Measurements from ENCODE around the gene ITGAE.

The ITGAE gene

DNA sequence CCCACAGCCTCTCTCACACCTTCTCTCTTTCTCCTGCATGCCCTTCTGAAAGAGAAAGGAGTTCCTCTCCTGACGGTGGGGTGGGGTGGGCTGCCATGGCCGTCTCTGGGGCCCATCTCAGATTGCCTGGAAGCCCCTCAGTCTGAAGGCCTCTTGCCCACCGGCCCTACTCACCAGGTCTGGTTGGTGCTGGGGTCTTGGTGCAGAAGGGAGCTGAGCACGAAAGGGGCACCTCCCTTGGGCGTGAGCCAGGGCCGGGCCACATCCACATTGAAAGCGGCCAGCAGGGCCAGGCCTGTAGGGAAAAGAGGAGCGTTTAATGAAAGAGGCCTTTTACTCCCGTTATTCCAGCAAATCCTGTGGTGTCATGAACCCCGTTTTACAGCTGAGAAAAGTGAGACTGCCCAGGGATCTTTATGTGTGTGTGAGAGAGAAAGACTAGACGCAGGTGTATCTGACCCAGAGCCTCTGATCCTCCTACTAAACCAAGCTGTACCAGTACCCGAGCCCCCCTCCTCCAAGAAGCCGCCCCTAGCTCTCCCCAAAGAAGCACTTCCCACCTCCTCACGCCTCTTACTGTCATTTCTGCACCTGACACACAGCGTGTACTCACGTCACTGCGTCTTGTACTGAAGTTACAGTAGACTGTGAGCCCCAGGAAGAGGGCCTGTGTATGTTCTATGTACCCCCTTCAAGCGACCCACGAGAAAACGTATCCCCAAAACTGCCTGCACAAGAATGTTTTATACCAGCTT, 23.4 kb downstream of the ITGAE start:
- TF ChIP-seq, protein P1, sequence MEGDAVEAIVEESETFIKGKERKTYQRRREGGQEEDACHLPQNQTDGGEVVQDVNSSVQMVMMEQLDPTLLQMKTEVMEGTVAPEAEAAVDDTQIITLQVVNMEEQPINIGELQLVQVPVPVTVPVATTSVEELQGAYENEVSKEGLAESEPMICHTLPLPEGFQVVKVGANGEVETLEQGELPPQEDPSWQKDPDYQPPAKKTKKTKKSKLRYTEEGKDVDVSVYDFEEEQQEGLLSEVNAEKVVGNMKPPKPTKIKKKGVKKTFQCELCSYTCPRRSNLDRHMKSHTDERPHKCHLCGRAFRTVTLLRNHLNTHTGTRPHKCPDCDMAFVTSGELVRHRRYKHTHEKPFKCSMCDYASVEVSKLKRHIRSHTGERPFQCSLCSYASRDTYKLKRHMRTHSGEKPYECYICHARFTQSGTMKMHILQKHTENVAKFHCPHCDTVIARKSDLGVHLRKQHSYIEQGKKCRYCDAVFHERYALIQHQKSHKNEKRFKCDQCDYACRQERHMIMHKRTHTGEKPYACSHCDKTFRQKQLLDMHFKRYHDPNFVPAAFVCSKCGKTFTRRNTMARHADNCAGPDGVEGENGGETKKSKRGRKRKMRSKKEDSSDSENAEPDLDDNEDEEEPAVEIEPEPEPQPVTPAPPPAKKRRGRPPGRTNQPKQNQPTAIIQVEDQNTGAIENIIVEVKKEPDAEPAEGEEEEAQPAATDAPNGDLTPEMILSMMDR (conservative IDR thresholded peaks at IDR 0.05; ENCODE audit: low read depth, low read length): no peak
- DNase-seq (ENCODE audit: low read depth): no peak
- no peak overlapping the region for H3K4me3 ChIP-seq (ENCODE audit: low read depth, low read length)

DNA sequence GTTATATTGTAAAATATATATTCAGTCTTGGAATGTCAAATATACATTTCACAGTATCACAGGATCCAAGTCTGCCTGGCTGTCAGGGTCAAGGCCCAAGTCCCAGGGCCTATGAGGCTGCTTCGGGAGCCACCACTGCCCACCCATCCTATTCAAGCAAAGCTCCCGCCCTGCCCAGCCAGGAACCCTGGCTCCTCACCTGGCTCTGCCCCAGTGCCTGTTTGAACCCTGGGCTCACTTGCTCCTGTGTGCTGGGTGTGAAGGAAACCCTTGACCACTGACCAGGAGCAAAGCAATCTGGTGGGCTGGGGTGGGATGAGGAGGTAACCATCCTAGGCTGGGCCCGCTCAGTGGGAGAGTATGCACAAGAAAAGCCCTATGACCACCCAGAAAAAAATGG, 27.0 kb downstream of the ITGAE start:
- TF ChIP-seq, protein P1 (conservative IDR thresholded peaks at IDR 0.05; ENCODE audit: low read depth, low read length): no peak
- DNase-seq (ENCODE audit: low read depth): no peak
- no peak overlapping the region for H3K4me3 ChIP-seq (ENCODE audit: low read depth, low read length)

DNA sequence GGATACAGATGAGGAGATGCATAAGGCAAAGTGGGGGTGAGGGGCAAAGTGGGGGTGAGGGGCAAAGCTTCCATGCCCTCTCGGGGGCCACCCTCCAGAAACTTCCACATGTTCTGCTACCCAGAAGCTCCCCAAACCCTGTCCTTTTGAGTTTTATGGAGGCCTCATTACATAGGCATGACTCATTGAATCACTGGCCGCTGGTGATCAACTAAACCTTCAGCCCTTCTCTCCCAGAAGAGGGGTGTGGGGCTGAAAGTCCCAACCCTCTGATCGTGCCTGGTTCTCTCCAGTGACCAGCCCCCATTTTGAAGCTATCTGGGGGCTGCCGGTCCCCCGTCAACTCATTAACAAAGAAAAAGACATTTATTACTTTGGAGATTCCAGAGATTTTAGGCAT, 27.5 kb downstream of the ITGAE start:
- DNase-seq (ENCODE audit: low read depth): peak; percentile 58
- TF ChIP-seq, protein P1 (conservative IDR thresholded peaks at IDR 0.05; ENCODE audit: low read depth, low read length): no peak
- H3K4me3 ChIP-seq (ENCODE audit: low read depth, low read length): no peak overlapping the region

DNA sequence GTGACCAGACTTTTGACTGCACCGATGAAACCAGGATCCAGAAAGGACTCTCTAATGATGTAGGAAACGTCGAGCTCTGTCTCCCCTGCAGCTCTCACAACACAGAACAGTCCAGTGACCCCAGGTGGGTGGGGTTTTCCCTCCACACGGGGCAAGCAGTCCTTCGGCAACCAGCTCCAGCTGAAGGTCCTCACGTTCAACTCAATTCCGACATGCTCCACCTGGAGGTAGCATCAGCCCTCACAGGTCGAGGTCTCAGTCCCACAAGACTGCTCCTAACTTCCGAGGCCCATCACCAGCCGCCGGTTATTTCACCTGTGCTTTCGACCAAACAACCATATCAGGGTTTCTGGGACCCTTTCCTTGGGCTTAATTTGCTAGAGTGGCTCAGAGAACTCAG, 28.2 kb downstream of the ITGAE start:
- H3K4me3 ChIP-seq (ENCODE audit: low read depth, low read length): no peak overlapping the region
- no peak for DNase-seq (ENCODE audit: low read depth)
- TF ChIP-seq, protein P1 (conservative IDR thresholded peaks at IDR 0.05; ENCODE audit: low read depth, low read length): peak; percentile 13

DNA sequence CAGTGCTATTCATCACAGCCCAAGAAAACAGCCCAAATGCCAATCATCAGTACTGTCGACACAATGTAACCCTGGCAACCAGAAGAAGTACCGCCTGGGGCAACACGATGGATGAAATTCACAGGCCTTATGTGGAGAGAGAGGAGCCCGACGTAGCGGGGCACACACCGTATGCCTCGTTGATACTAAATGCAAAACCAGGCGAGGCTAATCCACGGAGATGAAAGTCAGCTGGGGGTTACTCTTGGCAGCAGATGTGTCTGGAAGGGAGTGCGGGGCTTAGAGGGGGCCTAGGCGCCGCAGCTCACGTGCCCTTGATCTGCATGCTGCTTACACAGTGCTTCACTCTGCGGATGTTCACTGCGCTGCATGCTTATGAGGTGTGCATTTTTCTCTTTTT, 29.8 kb downstream of the ITGAE start:
- TF ChIP-seq, protein P1 (conservative IDR thresholded peaks at IDR 0.05; ENCODE audit: low read depth, low read length): no peak
- H3K4me3 ChIP-seq (ENCODE audit: low read depth, low read length): no peak overlapping the region
- no peak for DNase-seq (ENCODE audit: low read depth)

DNA sequence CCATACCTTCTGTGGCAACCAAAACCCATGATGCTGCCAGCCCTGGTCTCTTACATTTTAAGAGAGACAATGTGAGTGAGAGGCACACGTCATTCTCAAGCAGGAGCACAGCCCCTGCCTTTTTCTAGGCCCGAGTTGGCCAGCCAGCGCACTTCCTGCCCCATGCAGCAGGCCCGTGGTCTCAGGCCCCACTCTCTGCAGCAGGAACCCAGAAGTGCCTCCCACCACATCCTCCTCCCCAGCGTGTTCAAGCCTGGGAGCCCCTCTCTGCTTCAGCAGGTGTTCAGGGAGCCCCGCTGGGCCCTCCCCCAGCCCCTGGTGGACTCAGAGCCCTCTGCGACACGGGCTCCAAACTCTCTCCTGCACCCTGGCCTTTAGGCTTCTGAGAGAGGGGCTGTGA, 30.5 kb downstream of the ITGAE start:
- TF ChIP-seq, protein P1 (conservative IDR thresholded peaks at IDR 0.05; ENCODE audit: low read depth, low read length): no peak
- DNase-seq (ENCODE audit: low read depth): no peak
- H3K4me3 ChIP-seq (ENCODE audit: low read depth, low read length): no peak overlapping the region

DNA sequence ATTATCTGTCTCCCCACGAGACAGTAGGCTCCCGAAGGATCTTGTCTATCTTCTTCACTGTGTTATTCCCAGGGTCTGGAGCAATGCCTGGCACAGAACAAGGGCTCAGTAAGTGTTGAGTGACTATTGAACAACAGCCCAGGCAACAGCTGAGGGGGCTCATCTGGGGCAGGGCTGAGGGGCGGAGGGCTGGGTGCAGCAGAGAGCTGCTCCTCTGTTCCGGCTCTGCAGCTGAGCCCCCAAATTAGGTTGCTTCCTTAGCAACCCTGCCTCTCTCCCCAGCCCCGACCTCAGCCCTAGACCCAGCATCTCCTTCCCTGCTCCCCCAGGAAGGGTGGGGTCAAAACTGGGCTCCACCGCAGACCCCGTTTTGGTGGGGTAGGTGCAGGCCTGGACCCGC, 32.2 kb downstream of the ITGAE start:
- DNase-seq (ENCODE audit: low read depth): no peak
- TF ChIP-seq, protein P1 (conservative IDR thresholded peaks at IDR 0.05; ENCODE audit: low read depth, low read length): no peak
- no peak overlapping the region for H3K4me3 ChIP-seq (ENCODE audit: low read depth, low read length)

All from choroid plexus epithelial cell (primary cell).